Fibroblast of lung (primary cell): ENCODE measurements around the gene C5orf46.

Experiments used
- CTCF ChIP-seq, 2 donors: IDR thresholded peaks in 1 of 2; conservative IDR thresholded peaks in 1 of 2; 1 replicate in 1 of 2; 2 replicates in 1 of 2; pipeline ENCODE4 v1.5.1; 2011 to 2012; ENCODE audit warnings: low read length in 2 of 2, control low read depth in 1 of 2, inconsistent platforms in 1 of 2, low read depth in 1 of 2, mild to moderate bottlenecking in 1 of 2
- EZH2 ChIP-seq: IDR thresholded peaks from 2 replicates; pipeline ENCODE4 v1.5.1; 2012; ENCODE audit warnings: low read length, control low read depth, mild to moderate bottlenecking; ENCODE audit errors: missing control alignments

GRCh38 chr5:147845618-147846017 lies 60.7 kb downstream of the C5orf46 start:
- TF ChIP-seq EZH2: no peak
- TF ChIP-seq CTCF (conservative IDR thresholded peaks at IDR 0.05 in 1 of 2, IDR thresholded peaks at IDR 0.05 in 1 of 2; ENCODE audit: low read depth in 1 of 2, low read length in 2 of 2): no peak
